Choroid plexus epithelial cell (primary cell): Measurements from ENCODE around the gene NACA.

Experiments
- DNase-seq: peaks from one replicate; pipeline ENCODE4 v3.0.0-alpha.2; 2010; ENCODE audit warnings: low read depth
- H3K4me3 ChIP-seq: 2 replicates; pipeline ENCODE4 v1.5.1; 2011; ENCODE audit warnings: low read depth, mild to moderate bottlenecking, control low read depth, low read length, moderate library complexity
- TF ChIP-seq, protein P1 (sequence below): conservative IDR thresholded peaks from 2 replicates; pipeline ENCODE4 v1.5.1; 2011; ENCODE audit warnings: low read depth, mild to moderate bottlenecking, control low read depth, inconsistent platforms, low read length, moderate library complexity

The NACA gene

DNA sequence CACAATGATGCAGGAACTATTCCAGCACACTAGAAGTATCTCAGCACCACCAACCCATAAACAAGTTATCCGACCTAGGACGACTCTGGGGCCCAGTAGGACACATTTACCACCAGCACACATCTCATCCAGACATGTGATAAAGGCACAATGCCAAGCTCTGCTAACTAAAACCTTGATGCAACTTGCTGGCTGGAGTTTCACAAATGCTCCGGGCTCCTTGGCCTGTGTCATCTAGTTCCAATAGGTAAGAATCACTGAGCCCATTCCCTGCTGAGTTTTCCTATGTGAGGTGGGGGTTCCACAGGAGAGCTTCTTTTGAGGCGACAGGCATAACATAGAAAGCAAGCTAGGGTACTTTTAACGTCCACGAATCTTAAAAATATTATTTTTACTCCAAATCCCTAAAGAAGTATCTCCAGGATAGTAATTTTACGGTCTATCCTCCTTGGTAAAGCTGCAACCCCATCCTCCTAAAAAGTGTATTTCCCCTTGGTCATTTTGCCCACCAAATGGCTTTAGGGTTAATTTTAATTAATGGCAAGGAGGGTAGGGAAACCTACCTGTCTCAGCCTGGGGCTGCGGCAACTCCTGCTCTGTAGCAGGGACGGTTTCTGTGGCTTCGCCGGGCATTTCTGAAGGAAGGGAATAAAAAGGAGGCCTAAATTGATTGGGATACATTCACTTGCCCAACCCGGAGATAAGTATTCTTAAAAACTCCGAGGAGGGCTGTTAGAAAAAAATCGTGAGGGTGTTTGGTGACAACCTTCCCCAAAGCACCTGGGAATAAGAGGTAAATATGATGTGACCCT, 1.0 kb downstream of the NACA start:
- H3K4me3 ChIP-seq = peak overlapping the region; percentile 99

DNA sequence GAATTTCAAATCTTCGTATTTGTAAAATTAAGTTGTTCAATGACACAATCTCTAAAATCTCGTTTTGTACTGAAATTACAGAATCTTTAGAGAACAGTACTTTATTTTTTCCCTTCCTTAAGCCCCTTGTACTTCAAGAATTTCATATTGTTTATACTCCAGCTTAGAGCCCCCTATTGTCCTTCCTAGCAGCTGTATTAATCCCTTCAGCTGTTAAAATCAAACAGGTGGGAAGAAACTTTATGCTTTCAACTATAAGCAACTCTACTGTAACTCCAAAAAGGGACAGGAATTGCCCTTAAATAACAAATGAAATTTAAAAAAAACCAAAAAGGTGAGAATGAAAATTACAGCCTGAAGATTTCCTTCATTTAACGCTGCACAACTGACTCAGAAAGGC, 1.7 kb downstream of the NACA start:
- peak overlapping the region; percentile 99 for H3K4me3 ChIP-seq

More for the DNA sequence above, 1.0 kb downstream of the NACA start:
- TF ChIP-seq, protein P1, sequence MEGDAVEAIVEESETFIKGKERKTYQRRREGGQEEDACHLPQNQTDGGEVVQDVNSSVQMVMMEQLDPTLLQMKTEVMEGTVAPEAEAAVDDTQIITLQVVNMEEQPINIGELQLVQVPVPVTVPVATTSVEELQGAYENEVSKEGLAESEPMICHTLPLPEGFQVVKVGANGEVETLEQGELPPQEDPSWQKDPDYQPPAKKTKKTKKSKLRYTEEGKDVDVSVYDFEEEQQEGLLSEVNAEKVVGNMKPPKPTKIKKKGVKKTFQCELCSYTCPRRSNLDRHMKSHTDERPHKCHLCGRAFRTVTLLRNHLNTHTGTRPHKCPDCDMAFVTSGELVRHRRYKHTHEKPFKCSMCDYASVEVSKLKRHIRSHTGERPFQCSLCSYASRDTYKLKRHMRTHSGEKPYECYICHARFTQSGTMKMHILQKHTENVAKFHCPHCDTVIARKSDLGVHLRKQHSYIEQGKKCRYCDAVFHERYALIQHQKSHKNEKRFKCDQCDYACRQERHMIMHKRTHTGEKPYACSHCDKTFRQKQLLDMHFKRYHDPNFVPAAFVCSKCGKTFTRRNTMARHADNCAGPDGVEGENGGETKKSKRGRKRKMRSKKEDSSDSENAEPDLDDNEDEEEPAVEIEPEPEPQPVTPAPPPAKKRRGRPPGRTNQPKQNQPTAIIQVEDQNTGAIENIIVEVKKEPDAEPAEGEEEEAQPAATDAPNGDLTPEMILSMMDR = no peak
- DNase-seq = peak; percentile 95

DNA sequence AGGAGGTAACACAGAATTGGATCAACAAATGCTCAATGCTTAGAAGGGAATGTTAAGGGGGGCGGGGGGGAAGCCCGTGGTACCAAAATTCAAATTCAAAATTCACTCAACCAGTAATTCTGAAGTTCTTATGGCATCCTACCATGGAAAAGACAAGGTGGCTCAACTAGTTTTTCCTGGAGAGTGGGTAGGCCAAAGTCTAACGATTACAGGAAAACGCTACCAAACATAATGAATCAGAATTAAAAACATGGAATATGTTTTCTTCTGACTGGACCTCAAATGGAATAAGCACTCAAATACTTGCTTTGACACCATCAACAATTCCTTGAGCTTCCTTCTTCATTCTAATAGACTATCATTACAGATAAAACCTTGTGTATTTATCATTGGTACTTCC, 2.3 kb downstream of the NACA start:
- TF ChIP-seq, protein P1 = no peak
- H3K4me3 ChIP-seq = peak overlapping the region; percentile 99
- no peak for DNase-seq

More for the DNA sequence above, 1.7 kb downstream of the NACA start:
- TF ChIP-seq, protein P1 = no peak
- no peak for DNase-seq

DNA sequence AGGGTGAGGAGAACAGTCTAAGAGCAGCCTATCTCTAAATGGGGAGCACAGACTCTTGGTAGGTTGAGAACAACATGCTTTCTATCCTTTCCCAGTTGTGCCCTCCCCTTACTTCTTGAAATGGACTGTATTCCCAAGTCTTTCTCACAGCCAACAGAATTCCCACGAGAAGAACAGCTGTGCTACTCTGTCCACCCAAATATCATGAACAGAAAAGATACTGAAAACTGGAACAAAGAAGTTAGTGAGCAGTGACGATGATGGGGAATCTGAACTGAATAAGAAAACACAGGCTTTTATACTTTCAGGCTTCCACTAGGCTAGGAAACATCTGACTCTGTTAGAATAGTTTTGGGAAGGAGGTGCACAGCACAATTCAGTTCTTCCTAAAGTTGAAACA, 3.4 kb downstream of the NACA start:
- no peak for DNase-seq
- TF ChIP-seq, protein P1 = no peak
- H3K4me3 ChIP-seq = no peak overlapping the region

DNA sequence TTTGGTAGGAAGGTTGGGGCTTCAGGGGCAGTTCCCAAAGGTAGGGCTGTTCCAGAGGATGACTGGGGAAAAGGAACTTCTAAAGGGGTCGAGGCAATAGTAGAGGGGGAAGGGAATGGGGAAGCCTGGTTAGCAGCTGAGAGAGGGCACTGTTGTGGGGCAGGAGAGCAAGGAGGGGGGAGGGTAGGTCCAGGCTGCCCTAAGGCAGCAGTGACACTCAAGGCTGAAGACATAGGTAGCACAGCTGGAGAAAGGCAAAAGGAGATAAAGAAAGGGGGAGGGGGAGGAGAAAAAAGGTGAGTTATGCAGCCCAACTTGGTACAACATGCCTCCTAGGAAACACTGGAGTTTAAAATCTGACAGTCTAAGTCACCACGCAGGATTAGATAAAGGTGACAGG, 3.9 kb downstream of the NACA start:
- no peak overlapping the region for H3K4me3 ChIP-seq
- DNase-seq = no peak
- TF ChIP-seq, protein P1 = no peak

DNA sequence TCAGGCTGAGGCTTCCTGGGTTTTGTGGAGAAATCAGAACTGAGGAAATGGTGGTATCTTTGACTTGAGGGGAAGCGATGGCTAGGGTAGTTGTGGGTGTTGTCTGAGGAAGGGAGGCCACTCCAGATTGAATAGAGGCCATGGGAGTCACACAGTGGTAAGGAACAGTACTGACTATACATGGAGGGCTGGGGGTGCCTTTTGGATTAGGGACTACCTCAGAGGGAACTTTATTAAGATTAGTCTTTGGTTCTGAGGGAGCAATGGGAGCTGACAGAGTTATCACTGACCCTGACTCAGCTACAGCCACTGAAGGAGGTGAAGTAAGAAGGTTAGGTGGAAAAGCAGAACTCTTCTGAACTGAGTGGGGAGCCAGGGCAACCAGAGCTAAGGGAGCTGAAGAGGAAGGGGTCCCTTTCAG, 4.4 kb downstream of the NACA start:
- no peak for DNase-seq
- no peak overlapping the region for H3K4me3 ChIP-seq

More for the DNA sequence above, 4.4 kb downstream of the NACA start:
- TF ChIP-seq, protein P1 = no peak
